ENCODE measurements around the gene EIF4B. TPM values are rescaled to one million over a fixed set of nuclear protein-coding genes. Genes with fewer than 3 reads are reported as not detected.

The EIF4B gene
- total and polyA plus RNA-seq, 9 of the 15 experiments (the other 6 are each of a cell fraction or from before 2014, with no cell fraction given), result 138 to 669 (median 552) TPM

DNA sequence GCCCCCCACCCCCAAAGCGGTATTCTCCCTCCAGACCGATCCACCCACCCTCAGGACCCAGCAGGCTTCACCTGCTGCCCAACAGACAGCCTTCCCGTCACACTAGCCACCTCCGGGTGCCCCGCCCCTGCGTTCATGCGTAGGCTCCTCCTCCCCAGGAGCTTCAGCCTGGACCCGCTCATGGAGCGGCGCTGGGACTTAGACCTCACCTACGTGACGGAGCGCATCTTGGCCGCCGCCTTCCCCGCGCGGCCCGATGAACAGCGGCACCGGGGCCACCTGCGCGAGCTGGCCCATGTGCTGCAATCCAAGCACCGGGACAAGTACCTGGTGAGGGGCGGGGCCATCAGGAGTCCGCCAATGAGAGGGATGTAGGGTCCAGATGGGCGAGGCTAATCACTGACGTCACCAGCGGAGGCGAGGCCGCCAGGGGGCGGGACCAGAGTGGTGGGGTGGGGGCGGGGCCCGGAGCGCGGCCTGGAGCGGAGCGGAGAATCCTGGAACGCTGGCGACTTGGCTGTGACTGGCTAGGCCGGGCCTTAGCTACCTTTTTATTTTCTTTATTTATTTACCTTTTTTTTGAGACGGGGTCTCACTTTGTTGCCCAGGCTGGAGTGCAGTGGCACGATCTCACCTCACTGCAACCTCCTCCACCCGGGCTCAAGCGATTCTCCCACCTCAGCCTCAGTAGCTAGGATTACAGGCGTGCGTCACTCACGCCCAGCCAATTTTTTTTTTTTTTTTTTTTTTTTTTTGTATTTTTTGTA is 48.0 kb downstream of the EIF4B start (continued):
- TF ChIP-seq ZNF740 (CRISPR knock-in tag; IDR thresholded peaks at IDR 0.05), result no peak
- no peak for TF ChIP-seq ZNF740 (tag; IDR thresholded peaks at IDR 0.05)
- TF ChIP-seq ZFP91 (CRISPR knock-in tag; IDR thresholded peaks at IDR 0.05), result no peak
- no peak for TF ChIP-seq NR2C2 (CRISPR knock-in tag; IDR thresholded peaks at IDR 0.05)
- TF ChIP-seq NR2C2 (tag; IDR thresholded peaks at IDR 0.05), result no peak
- TF ChIP-seq SRSF7 (optimal IDR thresholded peaks at IDR 0.05; ENCODE audit: low read depth, low read length), result no peak
- peak; percentile 89 for TF ChIP-seq SP1 (CRISPR knock-in tag; IDR thresholded peaks at IDR 0.05)
- TF ChIP-seq HDAC3 (IDR thresholded peaks at IDR 0.05; ENCODE audit: borderline replicate concordance, partially characterized antibody), result no peak
- TF ChIP-seq RFX5 (IDR thresholded peaks at IDR 0.05; ENCODE audit: low read depth, low read length), result no peak
- no peak for TF ChIP-seq CEBPG (CRISPR knock-in tag; IDR thresholded peaks at IDR 0.05)
- no peak for TF ChIP-seq CEBPG (tag; conservative IDR thresholded peaks at IDR 0.05 in 1 of 2, IDR thresholded peaks at IDR 0.05 in 1 of 2)
- TF ChIP-seq PHF21A (IDR thresholded peaks at IDR 0.05; ENCODE audit: borderline replicate concordance, low read depth), result 0 out of 2 replicates have a peak, but pooled peaks have one; percentile 54
- TF ChIP-seq PRMT5 (CRISPR knock-in tag; IDR thresholded peaks at IDR 0.05), result no peak
- peak; percentile 40; the same call in 1 of the 2 replicates for TF ChIP-seq L3MBTL2 (IDR thresholded peaks at IDR 0.05)
- no peak for TF ChIP-seq KLF10 (CRISPR knock-in tag; IDR thresholded peaks at IDR 0.05)
- 0 out of 2 replicates have a peak, but pooled peaks have one; percentile 35 for TF ChIP-seq POLR2AphosphoS5 (IDR thresholded peaks at IDR 0.05; ENCODE audit: control insufficient read depth, insufficient read depth, low read depth, low read length)
- no peak for TF ChIP-seq ZKSCAN8 (CRISPR knock-in tag; IDR thresholded peaks at IDR 0.05)
- no peak for TF ChIP-seq ZNF717 (CRISPR knock-in tag; IDR thresholded peaks at IDR 0.05)
- peak; percentile 36 for TF ChIP-seq RBBP5 (IDR thresholded peaks at IDR 0.05; ENCODE audit: borderline replicate concordance, insufficient read depth, low read length, poor library complexity, severe bottlenecking)
